Measurements from ENCODE around the gene PIP5K1B. TPM values are rescaled to one million over a fixed set of nuclear protein-coding genes. Genes with fewer than 3 reads are reported as not detected.

Gene PIP5K1B
- total and polyA plus RNA-seq, 2 of the 13 experiments (the other 11 are each of a cell fraction or from before 2014, with no cell fraction given): 15.8 to 17.5 TPM

- TF ChIP-seq BRF2 (CRISPR knock-in tag; IDR thresholded peaks at IDR 0.05) (no peak), HMG20B (CRISPR knock-in tag; conservative IDR thresholded peaks at IDR 0.05) (no peak), ZNF432 (CRISPR knock-in tag; IDR thresholded peaks at IDR 0.05; ENCODE audit: borderline replicate concordance) (no peak)
Measured at GRCh38 chr9:68804911-68805889, 100.2 kb downstream of the PIP5K1B start (continued).

GRCh38 chr9:68805890-68806517, 101.0 kb downstream of the PIP5K1B start:
- no TSS peak for BruUV-seq (replicated peaks)
- H4K20me1 ChIP-seq (ENCODE audit: insufficient read depth, low read length): no peaks in the 10 kb centered on the region
- no peak overlapping the region for H3K27ac ChIP-seq (ENCODE audit: extremely low read length, insufficient read depth, low read length)
- no peak overlapping the region for H2AFZ ChIP-seq (ENCODE audit: low read length)
- DNase-seq (ENCODE audit: low spot score) (no peak), FAIRE-seq (no peak), ATAC-seq (no peak)
- in situ Hi-C loops (cut with HindIII; ENCODE audit: extremely low pct_ligation_motif_present, low pct_unique_long_range_greater_than_20kb) (no loop called here), intact Hi-C loops (cut with micrococcal nuclease; ENCODE audit: unreplicated experiment) (no loop called here)
- H3K27me3 ChIP-seq (ENCODE audit: control insufficient read depth in 1 of 2, insufficient read depth in 2 of 2, low read length in 2 of 2): no peaks in the 10 kb centered on the region
- ChIA-PET CTCF (ENCODE audit: low intra/inter-chr PET ratio, low total read pairs) (no interaction called here), POLR2A (no interaction called here)
- WGBS (ENCODE audit: low lambda C conversion rate): 97% methylated on average over 3 of the region's 3 CpGs
- H3K79me2 ChIP-seq (ENCODE audit: insufficient read depth, low read length): no peaks in the 10 kb centered on the region
- H3K4me1 ChIP-seq (ENCODE audit: insufficient read depth, low read length): no peaks in the 10 kb centered on the region
- no peak overlapping the region for H3K4me2 ChIP-seq (ENCODE audit: low read depth, low read length)
- no peak overlapping the region for H3K9ac ChIP-seq (ENCODE audit: insufficient read depth, low read depth, low read length)
- H3K9me3 ChIP-seq (ENCODE audit: low read length): no peaks in the 10 kb centered on the region
- no peak overlapping the region for H3K4me3 ChIP-seq (replicated peaks in 1 of 3; ENCODE audit: insufficient read depth in 1 of 3, low read depth in 2 of 3, low read length in 3 of 3)
- peaks cover 0 to 2% of the 10 kb centered on the region in 2 experiments; a peak in 1 of 5 replicates for H3K36me3 ChIP-seq (replicated peaks in 1 of 2; ENCODE audit: control insufficient read depth in 1 of 2, insufficient read depth in 2 of 2, low read length in 2 of 2)
- TF ChIP-seq ZNF558 (CRISPR knock-in tag; IDR thresholded peaks at IDR 0.05; ENCODE audit: borderline replicate concordance) (no peak), ZMYM2 (CRISPR knock-in tag; IDR thresholded peaks at IDR 0.05) (no peak), MED8 (CRISPR knock-in tag; IDR thresholded peaks at IDR 0.05; ENCODE audit: insufficient replicate concordance) (no peak), RAD51 (IDR thresholded peaks at IDR 0.05; ENCODE audit: borderline replicate concordance) (no peak), MLXIP (CRISPR knock-in tag; IDR thresholded peaks at IDR 0.05; ENCODE audit: borderline replicate concordance) (no peak), KLF16 (CRISPR knock-in tag; IDR thresholded peaks at IDR 0.05) (no peak), ZBTB39 (CRISPR knock-in tag; IDR thresholded peaks at IDR 0.05) (no peak), RBFOX2 (IDR thresholded peaks at IDR 0.05; ENCODE audit: low read depth, low read length) (no peak), ZBTB25 (CRISPR knock-in tag; IDR thresholded peaks at IDR 0.05) (no peak), ZNF644 (CRISPR knock-in tag; IDR thresholded peaks at IDR 0.05; ENCODE audit: low read depth) (no peak), ZFP37 (CRISPR knock-in tag; IDR thresholded peaks at IDR 0.05; ENCODE audit: borderline replicate concordance) (no peak)
